HG03159 (cell line): ENCODE data around the gene PCDHA2.
"Not testable (repeated sequence)": the region's sequence is repeated elsewhere in the genome, so short reads cannot be mapped to it uniquely, and the experiment has no call there.

ENCODE experiments used
- ATAC-seq: cut with Tn5 transposase; IDR thresholded peaks from one replicate; pipeline ENCODE4 v1.9.1; 2021; ENCODE audit warnings: mild to moderate bottlenecking, moderate library complexity; ENCODE audit not compliant: unreplicated experiment

The PCDHA2 gene

GRCh38 chr5:140808889-140809291 is 14.2 kb downstream of the PCDHA2 start:
- no peak for ATAC-seq

- no peak for ATAC-seq
Observed at GRCh38 chr5:140821375-140822280, 27.0 kb downstream of the PCDHA2 start, which contains the start of gene PCDHA5. TSS of gene PCDHA5 (plus strand) at chr5:140821613.

GRCh38 chr5:140822281-140822629 is 27.6 kb downstream of the PCDHA2 start:
- ATAC-seq = no peak

- ATAC-seq = not testable (repeated sequence)
Observed at GRCh38 chr5:140822969-140823368, 28.3 kb downstream of the PCDHA2 start.

GRCh38 chr5:140823475-140823874 is 28.8 kb downstream of the PCDHA2 start:
- ATAC-seq = no peak

GRCh38 chr5:140827704-140828361 is 33.2 kb downstream of the PCDHA2 start, which contains the start of gene PCDHA6:
TSS of gene PCDHA6 (plus strand) at chr5:140827960. CDS start at chr5:140828092, 132 bp downstream.
- no peak for ATAC-seq

- no peak for ATAC-seq
Observed at GRCh38 chr5:140828362-140828737, 33.7 kb downstream of the PCDHA2 start.

- ATAC-seq = not testable (repeated sequence)
Observed at GRCh38 chr5:140829511-140830501, 35.2 kb downstream of the PCDHA2 start.

- ATAC-seq = no peak
Observed at GRCh38 chr5:140833993-140834392, 39.3 kb downstream of the PCDHA2 start, which contains the start of gene PCDHA7. TSS of gene PCDHA7 (plus strand) at chr5:140834269. CDS start at chr5:140834384, 115 bp downstream.

- not testable (repeated sequence) for ATAC-seq
Observed at GRCh38 chr5:140834439-140835008, 39.9 kb downstream of the PCDHA2 start.

GRCh38 chr5:140835622-140836510 is 41.2 kb downstream of the PCDHA2 start:
- ATAC-seq = no peak

GRCh38 chr5:140840978-140841962 is 46.6 kb downstream of the PCDHA2 start, which contains the start of gene PCDHA8:
TSS of gene PCDHA8 (plus strand) at chr5:140841187. CDS start at chr5:140841322, 135 bp downstream.
- ATAC-seq = no peak

- ATAC-seq = no peak
Observed at GRCh38 chr5:140842798-140843733, 48.4 kb downstream of the PCDHA2 start.
